HCT116 (cell line): ENCODE measurements around the gene PTGES2. TPM values are rescaled to one million over a fixed set of nuclear protein-coding genes. Genes with fewer than 3 reads are reported as not detected.

Experiments
- ATAC-seq: fragments of 200-7000 bp; cut with Tn5 transposase; 2 replicates; pipeline ENCODE4 v1.9.1; 2020; ENCODE audit warnings: mild to moderate bottlenecking, moderate library complexity
- BruUV-seq: library from RNA; stranded (reverse); fragments of 400-500 nt; replicated peaks from 2 replicates; lab custom pipeline; 2021; lab: Mats Ljungman, UMichigan
- CTCF ChIA-PET: fragments of 300-600 bp; sonication (Branson Sonifier 250); formaldehyde crosslinking; loops from one replicate; lab custom pipeline; 2021; ENCODE audit warnings: antibody characterized with exemption; lab: Charles Lee
- POLR2A ChIA-PET: fragments of 300-600, 350-600 bp; sonication (Branson Sonifier 250); formaldehyde crosslinking; loops from one replicate; lab custom pipeline; 2021; ENCODE audit warnings: antibody characterized with exemption; lab: Charles Lee
- RAD21 ChIA-PET, 2 experiments: fragments of 300-600 bp; sonication (Branson Sonifier 250); formaldehyde crosslinking; loops; one replicate each; lab custom pipeline; 2023; ENCODE audit warnings: low total read pairs in 2 of 2; ENCODE audit not compliant: uncharacterized antibody in 2 of 2, unreplicated experiment in 2 of 2, low non-redundant PET in 1 of 2; lab: Charles Lee
- DNase-seq: peaks from one replicate; pipeline ENCODE4 v3.0.0-alpha.2; 2010; ENCODE audit warnings: low read depth, low spot score
- H2AFZ ChIP-seq: fragments of 200-600 bp; shearing (Covaris generic), sonication (generic); 2 replicates; pipeline ENCODE4 v1.6.1; 2017; ENCODE audit warnings: low read depth, mixed run types, mixed read lengths, antibody characterized with exemption, low read length; ENCODE audit not compliant: poor library complexity, severe bottlenecking
- H3K27ac ChIP-seq: 2 replicates; pipeline ENCODE4 v1.5.1; 2012; ENCODE audit warnings: low read depth, low read length
- H3K27me3 ChIP-seq: fragments of 200-600 bp; sonication (generic); 2 replicates; pipeline ENCODE4 v1.6.1; 2016; ENCODE audit warnings: mixed run types, low read length, mixed read lengths; ENCODE audit not compliant: insufficient read depth
- H3K36me3 ChIP-seq, 2 experiments: fragments of 200-500 bp in 1 of 2; fragments of 200-600 bp in 1 of 2; sonication (Bioruptor generic) in 1 of 2; sonication (generic) in 1 of 2; 2 replicates each; pipeline versions ENCODE4 v1.5.1 to v1.6.1; 2014 to 2016; ENCODE audit warnings: low read length in 2 of 2, inconsistent platforms in 1 of 2, mixed read lengths in 1 of 2, mixed run types in 1 of 2; ENCODE audit not compliant: insufficient read depth in 2 of 2, control insufficient read depth in 1 of 2
- H3K4me1 ChIP-seq, 2 experiments: fragments of 200-600 bp in 1 of 2; sonication (generic) in 1 of 2; 2 replicates each; pipeline versions ENCODE4 v1.5.1 to v1.6.1; 2012 to 2017; ENCODE audit warnings: low read length in 2 of 2, inconsistent platforms in 1 of 2, mild to moderate bottlenecking in 1 of 2, mixed read lengths in 1 of 2, mixed run types in 1 of 2, moderate library complexity in 1 of 2; ENCODE audit not compliant: insufficient read depth in 2 of 2, control insufficient read depth in 1 of 2
- H3K4me2 ChIP-seq: fragments of 200-600 bp; sonication (generic); 2 replicates; pipeline ENCODE4 v1.6.1; 2017; ENCODE audit warnings: mixed run types, low read length, mixed read lengths
- H3K4me3 ChIP-seq, 2 experiments: fragments of 200-600 bp in 1 of 2; sonication (generic) in 1 of 2; replicated peaks in 1 of 2; 2 replicates each; pipeline ENCODE4 v1.5.1; 2011 to 2016; ENCODE audit warnings: low read length in 2 of 2, control low read depth in 1 of 2, low read depth in 1 of 2, mild to moderate bottlenecking in 1 of 2, mixed read lengths in 1 of 2, mixed run types in 1 of 2
- H3K79me2 ChIP-seq: fragments of 200-600 bp; sonication (generic); 2 replicates; pipeline ENCODE4 v1.6.1; 2017; ENCODE audit warnings: mild to moderate bottlenecking, mixed run types, low read length, moderate library complexity, mixed read lengths; ENCODE audit not compliant: insufficient read depth
- H3K9ac ChIP-seq: fragments of 200-600 bp; sonication (generic); 2 replicates; pipeline ENCODE4 v1.6.1; 2016; ENCODE audit warnings: low read length, mixed read lengths
- H3K9me2 ChIP-seq: fragments of 200-600 bp; sonication (generic), shearing (Covaris generic); 2 replicates; pipeline ENCODE4 v1.6.1; 2017; ENCODE audit warnings: mixed run types, mild to moderate bottlenecking, moderate library complexity; ENCODE audit not compliant: insufficient read depth
- H3K9me3 ChIP-seq, 2 experiments: fragments of 200-500 bp in 1 of 2; fragments of 200-600 bp in 1 of 2; sonication (Bioruptor generic) in 1 of 2; sonication (generic) in 1 of 2; 2 replicates each; pipeline ENCODE4 v1.6.1; 2014 to 2017; ENCODE audit warnings: low read length in 2 of 2, mixed read lengths in 2 of 2, inconsistent platforms in 1 of 2, low read depth in 1 of 2, mild to moderate bottlenecking in 1 of 2, mixed run types in 1 of 2, moderate library complexity in 1 of 2; ENCODE audit not compliant: control insufficient read depth in 1 of 2, insufficient read depth in 1 of 2
- H4K20me1 ChIP-seq: fragments of 200-600 bp; sonication (generic), shearing (Covaris generic); 2 replicates; pipeline ENCODE4 v1.6.1; 2017; ENCODE audit warnings: mixed run types, mild to moderate bottlenecking, moderate library complexity; ENCODE audit not compliant: insufficient read depth
- ATF3 ChIP-seq: IDR thresholded peaks from 2 replicates; pipeline ENCODE4 v1.6.1; 2012
- CBX3 ChIP-seq: IDR thresholded peaks from 2 replicates; pipeline ENCODE4 v1.6.1; 2012; ENCODE audit warnings: low read depth
- ELF1 ChIP-seq: IDR thresholded peaks from 2 replicates; pipeline ENCODE4 v1.6.1; 2012; ENCODE audit warnings: low read depth, borderline replicate concordance
- EZH2phosphoT487 ChIP-seq: fragments of 200-600 bp; IDR thresholded peaks from 2 replicates; pipeline ENCODE4 v1.6.1; 2018; ENCODE audit warnings: antibody characterized with exemption, borderline replicate concordance
- YY1 ChIP-seq: IDR thresholded peaks from 2 replicates; pipeline ENCODE4 v1.6.1; 2011; ENCODE audit warnings: low read length, low read depth, moderate library complexity, mild to moderate bottlenecking; ENCODE audit not compliant: insufficient replicate concordance; ENCODE audit errors: extremely low read depth
- ZNF274 ChIP-seq: fragments of 200-500 bp; sonication (Bioruptor generic); IDR thresholded peaks from 2 replicates; pipeline ENCODE4 v1.6.1; 2014; ENCODE audit warnings: mild to moderate bottlenecking, low read depth, low read length, inconsistent platforms
- intact Hi-C: fragments of 100-400 bp; cut with micrococcal nuclease; formaldehyde crosslinking; loops from 2 replicates; pipeline ENCODE4 v1.10.0; 2022
- total RNA-seq: library from RNA; stranded (reverse); gene quantifications from one replicate; pipeline ENCODE4 v1.2.1, GENCODE V29; 2021; ENCODE audit not compliant: unreplicated experiment

Gene PTGES2
- total RNA-seq, 1 experiment from 2014 or later = 148 TPM

- Histone ChIP-seq H4K20me1 (no peaks in the 10 kb centered on the region; the same call in 1 of the 2 replicates), H3K27me3 (no peaks in the 10 kb centered on the region), H3K4me3 (no peak overlapping the region), H3K9ac (peak overlapping the region; percentile 78), H3K4me1 (peaks cover 32 to 63% of the 10 kb centered on the region in 2 experiments), H3K36me3 (peaks cover 4 to 11% of the 10 kb centered on the region in 2 experiments; a peak in 2 of 4 replicates), H3K9me2 (no peaks in the 10 kb centered on the region), H3K4me2 (peak overlapping the region; percentile 90), H2AFZ (no peak overlapping the region), H3K27ac (peak overlapping the region; percentile 57; the same call in 1 of the 2 replicates), H3K9me3 (no peaks in the 10 kb centered on the region), H3K79me2 (peaks cover 72% of the 10 kb centered on the region)
- ATAC-seq (no peak), DNase-seq (no peak)
- ChIA-PET POLR2A (interaction anchor here (1.7 kb wide), 1 partner anchor 45 kb away, joined by 6 read pairs; no protein-coding TSS in a partner anchor), CTCF (interaction anchor here (1.5 kb wide), 1 partner anchor 21 kb away, joined by 11 read pairs; no protein-coding TSS in a partner anchor), RAD21 (interaction anchor here in 1 of 2 experiments (1.3 kb wide), 1 partner anchor 21 kb away, joined by 4 read pairs; no protein-coding TSS in a partner anchor)
- BruUV-seq = no TSS peak
- TF ChIP-seq CBX3 (no peak), ATF3 (no peak), EZH2phosphoT487 (no peak), ELF1 (no peak), ZNF274 (no peak), YY1 (no peak)
- intact Hi-C loops = no loop called here
Measured at GRCh38 chr9:128096616-128097536, 30.7 kb downstream of the PTGES2 start.
